Glomerular visceral epithelial cell (primary cell): ENCODE results near the gene POLE.

Experiments used
- DNase-seq: peaks from one replicate; pipeline ENCODE4 v3.0.0-alpha.2; 2016; ENCODE audit errors: extremely low spot score

POLE gene

DNA sequence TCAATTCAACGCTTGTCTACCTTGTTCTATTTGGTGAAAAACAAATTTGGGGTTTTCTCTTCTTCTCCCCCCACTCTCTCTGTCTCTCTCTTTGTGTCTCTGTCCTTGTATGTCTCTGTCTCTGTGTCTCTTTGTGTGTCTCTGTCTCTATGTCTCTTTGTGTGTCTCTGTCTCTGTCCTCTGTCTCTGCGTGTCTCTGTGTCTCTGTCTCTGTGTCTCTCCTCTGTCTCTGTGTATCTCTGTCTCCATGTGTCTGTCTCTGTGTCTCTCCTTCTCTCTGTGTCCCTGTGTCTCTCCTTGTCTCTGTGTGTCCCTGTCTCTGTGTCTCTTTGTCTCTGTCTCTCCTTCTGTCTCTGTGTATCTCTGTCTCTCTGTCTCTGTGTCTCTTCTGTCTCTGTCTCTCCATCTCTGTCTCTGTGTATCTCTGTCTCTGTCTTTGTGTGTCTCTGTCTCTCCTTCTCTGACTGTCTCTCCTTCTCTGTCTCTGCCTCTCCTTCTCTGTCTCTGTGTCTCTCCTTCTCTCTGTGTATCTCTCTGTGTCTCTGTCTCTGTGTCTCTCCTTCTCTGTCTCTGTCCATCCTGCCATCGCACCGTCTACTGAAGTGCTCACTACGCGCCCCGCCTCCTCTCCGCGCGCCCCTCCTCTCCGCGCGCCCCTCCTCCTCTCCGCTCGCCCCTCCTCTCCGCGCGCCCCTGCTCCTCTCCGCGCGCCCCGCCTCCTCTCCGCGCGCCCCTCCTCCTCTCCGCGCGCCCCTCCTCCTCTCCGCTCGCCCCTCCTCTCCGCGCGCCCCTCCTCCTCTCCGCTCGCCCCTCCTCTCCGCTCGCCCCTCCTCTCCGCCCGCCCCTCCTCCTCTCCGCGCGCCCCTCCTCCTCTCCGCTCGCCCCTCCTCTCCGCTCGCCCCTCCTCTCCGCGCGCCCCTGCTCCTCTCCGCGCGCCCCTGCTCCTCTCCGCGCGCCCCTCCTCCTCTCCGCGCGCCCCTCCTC is 89.5 kb downstream of the POLE start:
- DNase-seq, result peak; percentile 59

DNA sequence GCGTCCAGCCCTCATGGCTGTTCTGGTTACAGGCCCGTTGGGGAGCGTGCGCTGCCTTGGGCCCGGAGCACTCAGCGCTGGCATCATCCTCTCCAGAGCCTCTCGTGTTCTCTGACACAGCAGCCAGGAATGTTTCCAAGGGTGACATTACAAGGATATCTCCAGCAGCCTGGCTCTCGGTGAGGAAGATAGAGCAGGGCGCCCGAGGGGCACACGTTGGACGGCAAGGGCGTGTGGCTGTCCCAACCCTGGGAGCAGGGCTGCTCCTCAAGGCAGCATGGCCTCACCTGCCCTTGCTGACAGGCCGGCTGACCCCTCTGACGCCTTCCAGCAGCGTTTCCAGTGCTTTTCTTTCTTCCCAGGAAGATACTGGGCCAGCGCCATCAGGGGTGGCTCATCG is 91.1 kb downstream of the POLE start:
- peak; percentile 58 for DNase-seq

DNA sequence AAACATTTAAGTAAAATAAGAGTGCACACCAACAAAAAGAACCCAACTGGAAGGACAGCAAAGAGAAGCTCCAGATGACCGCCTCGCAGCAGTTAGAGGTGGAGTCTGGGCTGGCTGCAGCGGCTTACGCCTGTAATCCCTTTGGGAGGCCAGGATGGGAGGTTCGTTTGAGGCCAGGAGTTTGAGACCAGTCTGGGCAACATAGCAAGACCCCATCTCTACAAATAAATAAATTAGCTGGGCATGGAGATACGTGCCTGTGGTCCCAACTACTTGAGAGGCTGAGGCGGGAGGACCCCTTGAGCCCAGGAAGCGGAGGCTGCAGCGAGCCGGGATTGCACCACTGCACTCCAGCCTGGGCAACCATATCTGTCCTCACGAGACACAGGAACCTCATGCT is 92.0 kb downstream of the POLE start:
- DNase-seq, result no peak

DNA sequence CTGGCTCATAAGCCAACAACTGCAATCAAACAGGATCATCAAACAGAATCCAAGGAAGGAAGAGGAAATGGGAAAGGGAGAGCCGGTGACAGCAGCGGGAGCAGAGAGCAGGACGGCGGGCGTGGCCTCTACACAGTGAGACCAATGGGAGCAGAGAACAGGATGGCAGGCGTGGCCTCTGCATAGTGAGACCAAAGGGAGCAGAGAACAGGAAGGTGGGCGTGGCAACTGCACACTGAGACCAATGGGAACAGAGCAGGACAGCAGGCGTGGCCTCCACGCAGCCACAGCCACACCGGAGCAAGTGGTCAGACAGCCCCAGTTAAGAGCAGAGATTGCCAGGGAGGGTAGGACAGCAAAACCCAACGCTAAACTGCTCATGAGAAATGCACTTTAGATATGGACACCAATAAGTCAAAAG is 93.2 kb downstream of the POLE start:
- peak; percentile 82 for DNase-seq

DNA sequence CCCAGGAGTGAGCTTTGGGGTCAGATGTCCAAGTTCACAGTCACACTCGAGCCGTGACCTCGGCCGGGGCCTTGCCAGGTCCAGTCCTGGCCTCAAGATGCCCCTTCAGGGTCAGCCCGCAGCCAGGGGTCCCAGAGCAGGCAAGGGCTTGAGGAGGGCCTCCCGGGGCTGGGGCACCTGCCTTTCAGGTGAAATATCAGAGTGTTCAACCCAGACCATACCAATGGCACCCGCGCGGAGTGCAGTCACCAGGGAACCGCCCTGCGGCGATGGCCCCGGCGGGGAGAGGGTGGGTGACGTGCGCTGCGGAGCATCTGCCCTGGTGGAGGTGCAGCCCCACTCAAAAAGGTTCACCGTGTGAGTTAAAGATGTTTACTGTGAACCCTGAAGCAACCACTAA is 93.6 kb downstream of the POLE start:
- no peak for DNase-seq

DNA sequence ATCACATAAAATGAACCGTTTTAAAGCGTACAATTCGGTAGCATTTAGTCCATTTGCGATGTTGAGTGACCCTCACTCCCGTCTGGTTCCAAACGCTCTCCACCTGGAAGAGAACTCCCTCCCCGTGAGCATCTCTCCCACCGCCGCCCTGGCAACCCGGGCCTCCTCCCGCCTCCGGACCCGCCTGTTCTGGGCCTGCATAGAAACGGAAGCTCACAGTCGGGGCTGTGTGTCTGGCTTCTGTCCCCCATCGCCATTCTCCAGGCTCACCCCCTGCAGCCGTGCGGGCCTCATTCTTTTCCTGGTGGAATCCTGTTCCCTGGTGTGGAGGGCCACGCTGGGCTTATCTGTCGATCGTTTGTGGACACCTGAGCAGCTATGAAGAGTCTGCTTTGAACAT is 94.1 kb downstream of the POLE start:
- DNase-seq, result no peak

DNA sequence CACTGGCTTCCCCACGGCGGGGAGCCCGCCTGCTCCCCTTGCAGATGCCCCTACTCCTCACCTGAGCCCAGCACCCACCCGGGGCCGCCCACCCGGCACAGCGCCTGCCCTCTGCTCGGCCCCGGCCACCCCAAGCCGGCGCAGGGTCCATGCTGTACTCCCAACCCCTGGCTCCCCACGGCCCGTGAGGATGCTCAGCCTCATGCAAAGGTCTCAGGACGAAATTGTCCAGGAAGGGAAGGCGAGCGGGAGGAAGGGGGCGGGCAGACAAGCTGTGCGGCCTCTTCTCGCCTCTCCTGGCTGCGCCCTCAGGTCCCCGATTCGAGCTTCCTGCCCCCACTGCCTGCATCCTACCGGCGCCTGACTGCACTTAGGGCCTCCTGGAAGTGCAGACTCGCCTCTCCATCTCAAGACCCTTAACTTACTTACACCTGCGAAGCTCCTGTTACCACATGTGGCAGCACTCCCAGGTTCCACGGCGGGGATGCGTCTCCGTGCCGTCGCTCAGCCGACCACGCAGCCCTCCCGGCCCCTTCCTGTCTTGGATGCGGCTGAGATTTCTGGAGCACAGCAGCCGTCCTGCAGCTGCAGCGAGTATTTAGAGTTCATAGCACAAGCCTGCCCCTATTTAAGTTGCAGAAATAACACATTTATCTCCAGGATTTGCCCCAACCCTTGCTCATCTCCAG is 94.7 kb downstream of the POLE start:
- no peak for DNase-seq

DNA sequence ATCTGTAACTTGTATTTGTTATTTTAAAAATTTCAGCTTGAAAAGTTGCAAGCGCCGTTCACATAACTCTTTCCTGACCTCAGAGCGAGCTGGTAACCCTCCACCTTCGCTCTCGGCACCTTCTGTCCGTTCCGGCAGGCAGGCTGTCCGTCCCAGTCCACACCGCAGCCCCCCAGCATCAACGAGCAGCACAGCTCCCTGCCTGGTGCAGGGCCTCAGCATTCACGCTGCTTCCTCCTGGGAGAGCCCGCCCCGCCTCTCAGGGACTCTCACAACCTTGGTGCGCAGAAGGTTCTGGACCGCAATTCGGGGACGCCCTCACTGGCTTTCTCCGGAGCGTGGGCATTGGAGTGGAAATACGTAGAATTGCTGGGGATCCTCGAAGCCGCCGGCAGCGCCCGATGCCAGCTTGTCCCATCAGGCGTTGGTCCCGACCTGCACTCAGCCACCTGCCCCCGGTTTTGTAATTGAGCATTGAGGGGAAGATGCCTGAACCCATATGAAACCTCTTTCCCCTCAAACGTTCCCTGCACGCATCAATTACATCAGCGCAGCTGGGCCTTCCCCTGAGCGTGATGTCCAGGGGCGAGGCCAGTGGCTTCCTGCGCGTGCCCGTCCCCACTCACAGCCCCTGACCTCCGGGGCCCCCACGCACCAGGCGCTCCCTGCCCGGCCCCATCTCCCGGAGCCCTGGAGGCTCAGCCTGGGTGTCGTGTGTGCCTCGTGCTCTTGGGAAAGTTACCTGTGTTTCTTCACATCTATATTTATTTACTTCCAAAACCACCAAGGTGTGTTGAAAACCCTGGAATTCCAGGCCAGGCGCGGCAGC is 95.8 kb downstream of the POLE start:
- no peak for DNase-seq

DNA sequence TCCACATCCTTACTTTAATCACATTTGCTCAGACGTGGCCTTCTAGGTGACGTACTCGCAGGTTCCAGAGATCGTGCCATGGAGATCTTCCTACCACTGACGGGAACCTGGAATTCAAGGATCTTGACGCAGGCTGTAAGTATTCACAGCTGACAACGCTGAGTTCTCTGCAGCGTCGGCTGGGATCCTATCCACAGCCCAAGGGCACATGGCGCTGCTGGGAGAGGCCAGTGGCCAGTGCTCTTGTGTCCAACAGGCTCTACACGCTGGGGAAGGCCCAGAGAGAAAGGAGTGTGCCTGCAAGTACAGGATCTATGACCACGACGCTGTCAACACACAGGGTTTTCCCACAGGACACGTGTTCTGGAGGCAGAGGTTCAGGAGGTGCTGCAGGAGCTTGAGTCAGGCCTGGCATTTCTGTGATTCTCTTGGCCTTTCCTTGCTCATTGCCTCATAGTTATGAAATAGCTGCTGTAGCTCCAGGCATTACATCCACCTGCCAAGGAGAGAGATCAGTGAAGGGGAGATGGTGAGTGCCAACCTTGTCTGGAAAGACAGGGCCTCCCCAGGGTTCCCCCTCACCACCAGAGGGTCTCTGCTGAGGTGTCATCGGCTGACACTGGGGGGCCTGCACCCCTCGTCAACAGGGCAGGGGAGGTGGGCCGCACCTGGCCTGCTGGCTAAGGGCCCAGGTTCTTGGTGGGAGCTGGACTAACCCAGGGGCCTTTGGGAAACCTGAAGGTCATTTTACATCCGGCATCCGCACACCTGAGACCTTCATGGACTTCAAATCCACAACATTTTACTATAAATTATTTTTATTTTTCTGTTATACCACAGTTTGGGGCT is 98.1 kb downstream of the POLE start:
- no peak for DNase-seq

DNA sequence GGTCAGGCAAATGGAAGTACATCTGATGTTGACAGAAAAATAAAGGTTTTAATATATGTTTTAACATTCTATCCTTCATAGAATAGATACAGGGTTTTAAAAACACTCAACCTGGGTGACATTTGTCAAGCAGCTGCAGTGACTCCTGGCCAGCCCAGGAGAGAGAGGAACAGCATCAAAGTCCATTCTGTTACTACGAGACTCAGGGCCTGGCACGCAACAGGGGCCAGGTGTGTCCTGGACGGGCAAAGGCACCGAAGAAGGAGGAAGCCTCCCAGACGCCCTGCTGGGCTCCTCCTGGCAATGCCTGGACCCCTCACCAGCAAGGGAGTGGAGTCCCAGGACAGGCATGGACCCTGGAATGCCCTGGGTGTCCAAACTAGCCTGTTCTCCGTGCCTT is 98.8 kb downstream of the POLE start:
- DNase-seq, result no peak

DNA sequence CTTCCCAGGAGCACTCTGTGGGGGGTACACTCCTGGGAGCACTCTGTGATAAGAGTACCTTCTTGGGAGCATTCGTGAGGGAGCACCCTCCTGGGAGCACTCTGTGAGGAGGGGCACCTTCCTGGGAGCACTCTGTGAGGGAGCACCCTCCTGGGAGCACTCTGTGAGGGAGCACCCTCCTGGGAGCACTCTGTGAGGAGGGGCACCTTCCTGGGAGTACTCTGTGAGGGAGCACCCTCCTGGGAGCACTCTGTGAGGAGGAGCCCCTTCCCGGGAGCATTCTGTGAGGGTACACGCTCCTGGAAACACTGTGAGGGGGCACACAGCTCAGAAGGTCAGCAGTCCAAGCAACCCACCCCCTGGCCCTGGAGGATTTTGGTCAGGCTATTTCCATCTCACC is 99.4 kb downstream of the POLE start:
- no peak for DNase-seq

DNA sequence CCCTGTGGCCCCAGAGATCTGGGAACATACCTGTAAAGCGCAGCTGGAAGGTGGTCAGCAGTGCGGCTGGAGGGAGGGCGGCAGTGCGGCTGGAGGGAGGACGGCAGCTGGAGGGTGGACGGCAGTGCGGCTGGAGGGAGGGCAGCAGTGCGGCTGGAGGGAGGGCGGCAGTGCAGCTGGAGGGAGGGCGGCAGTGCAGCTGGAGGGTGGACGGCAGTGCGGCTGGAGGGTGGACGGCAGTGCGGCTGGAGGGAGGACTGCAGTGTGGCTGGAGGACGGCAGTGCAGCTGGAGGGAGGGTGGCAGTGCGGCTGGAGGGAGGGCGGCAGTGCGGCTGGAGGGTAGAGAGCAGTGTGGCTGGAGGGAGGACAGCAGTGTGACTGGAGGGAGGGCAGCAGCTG is 100.2 kb downstream of the POLE start:
- no peak for DNase-seq

DNA sequence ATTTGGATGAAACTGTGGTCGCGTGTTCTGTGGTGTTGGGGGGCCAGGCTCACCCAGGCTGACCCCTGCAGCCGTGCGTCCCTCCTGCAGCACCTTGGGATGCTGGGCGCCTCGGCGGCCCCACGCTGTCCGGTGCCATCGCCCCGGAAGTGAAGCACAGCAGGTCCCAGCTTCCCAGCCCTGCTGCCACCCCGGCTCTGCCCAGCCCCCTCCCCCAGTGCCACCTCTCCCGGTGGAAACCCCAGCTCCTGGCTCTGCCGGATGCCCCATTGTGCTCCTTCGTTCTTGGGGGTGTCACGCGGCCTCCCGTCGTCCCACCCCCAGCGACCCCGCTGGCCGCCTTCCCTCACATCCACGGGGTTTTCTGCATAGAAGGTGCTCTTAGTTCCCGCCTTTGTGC is 102.0 kb downstream of the POLE start:
- no peak for DNase-seq

DNA sequence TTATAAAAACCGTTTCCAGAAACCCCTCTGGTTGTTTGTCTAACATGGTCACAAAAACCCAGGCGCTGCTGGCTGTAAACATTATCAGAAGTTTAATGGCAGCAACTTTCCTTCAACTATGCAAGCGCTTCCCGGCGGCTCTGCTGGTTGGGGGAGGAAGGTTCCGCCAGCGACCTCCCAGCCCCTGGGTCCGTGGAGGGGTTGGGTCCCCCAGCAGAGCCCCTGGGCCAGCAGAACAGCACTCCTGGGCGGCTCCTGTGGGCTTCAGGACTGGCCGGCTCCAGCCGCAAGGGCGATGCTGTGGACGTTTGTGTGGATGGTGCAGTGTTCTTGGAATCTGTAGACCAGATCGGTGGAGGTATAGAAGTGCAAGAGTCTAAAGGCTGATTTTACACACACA is 102.7 kb downstream of the POLE start:
- no peak for DNase-seq

DNA sequence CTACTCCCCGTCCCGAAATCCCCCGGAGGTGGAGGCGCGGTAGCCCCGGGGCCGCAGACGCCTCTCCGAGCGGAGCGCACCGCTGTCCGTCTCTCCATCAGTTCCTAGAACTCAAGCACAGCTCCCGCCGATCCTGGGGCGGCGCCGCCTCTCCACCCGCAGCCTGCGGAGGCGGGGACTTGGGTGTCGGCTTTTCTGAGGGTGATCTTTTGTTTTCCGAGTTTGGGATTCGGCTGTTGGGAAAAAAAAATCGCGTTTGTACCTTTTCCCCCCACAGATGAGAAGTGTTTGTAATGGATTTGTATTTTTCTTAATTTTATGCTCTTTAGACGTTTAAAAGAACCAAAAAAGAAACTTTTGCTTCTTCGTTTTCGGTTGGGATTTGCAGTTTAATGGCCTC is 103.4 kb downstream of the POLE start:
- DNase-seq, result no peak

DNA sequence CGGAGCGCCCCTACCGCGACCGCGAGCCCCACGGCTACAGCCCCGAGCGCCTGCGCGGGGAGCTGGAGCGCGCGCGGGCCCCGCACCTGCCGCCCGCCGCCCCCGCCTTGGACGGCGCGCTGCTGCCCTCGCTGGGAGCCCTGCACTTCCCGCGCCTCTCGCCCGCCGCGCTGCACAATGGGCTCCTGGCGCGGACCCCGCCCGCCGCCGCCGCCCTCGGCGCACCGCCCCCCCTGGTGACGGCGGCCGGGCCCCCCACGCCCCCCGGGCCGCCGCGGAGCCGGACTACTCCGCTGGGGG is 103.8 kb downstream of the POLE start:
- no peak for DNase-seq

DNA sequence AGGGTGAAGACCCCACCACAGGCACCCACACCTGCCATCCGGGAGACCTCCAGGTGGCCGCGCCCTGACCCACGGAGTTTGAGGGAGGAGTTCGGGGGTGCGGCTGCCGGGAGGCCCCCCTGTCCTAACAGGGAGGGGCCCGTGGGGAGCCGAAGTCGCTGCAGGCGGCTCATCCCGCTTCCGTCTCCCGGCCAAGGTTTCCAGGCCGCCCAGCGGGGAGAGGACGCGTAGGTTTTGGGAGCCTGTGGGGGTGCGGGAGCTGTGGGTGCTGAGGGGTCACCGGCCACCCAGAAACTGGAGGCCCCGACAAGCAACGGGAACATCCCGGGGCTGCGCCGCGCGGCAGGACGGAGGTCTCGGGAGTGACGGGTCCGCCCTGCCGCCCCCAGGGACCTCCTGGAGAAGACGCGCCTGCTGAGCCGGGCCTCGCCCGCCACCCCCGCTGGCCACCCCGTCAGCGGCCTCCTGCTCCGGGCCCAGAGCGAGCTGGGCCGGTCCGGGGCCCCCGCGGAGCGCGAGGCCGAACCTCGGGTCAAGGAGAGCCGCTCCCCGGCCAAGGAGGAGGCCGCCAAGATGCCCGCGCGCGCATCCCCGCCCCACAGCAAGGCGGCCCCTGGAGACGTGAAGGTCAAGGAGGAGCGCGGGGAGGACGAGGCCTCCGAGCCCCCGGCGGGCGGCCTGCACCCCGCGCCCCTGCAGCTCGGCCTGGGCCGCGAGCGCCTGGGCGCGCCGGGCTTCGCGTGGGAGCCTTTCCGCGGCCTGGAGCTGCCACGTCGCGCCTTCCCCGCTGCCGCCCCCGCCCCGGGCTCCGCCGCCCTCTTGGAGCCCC is 104.3 kb downstream of the POLE start:
- no peak for DNase-seq

DNA sequence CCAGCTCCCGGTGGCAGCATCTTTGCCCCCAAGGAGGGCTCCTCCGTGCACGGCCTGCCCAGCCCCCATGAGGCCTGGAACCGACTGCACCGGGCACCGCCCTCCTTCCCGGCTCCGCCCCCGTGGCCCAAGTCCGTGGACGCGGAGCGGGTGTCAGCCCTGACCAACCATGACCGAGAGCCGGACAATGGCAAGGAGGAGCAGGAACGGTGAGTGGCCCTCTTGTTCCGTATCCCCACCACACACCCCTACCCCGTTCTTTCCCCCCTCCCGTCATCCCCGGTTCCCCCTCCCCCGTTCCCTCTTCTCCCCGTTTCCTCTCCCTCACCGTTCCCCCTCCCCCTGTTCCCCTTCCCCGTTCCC is 105.1 kb downstream of the POLE start:
- no peak for DNase-seq

DNA sequence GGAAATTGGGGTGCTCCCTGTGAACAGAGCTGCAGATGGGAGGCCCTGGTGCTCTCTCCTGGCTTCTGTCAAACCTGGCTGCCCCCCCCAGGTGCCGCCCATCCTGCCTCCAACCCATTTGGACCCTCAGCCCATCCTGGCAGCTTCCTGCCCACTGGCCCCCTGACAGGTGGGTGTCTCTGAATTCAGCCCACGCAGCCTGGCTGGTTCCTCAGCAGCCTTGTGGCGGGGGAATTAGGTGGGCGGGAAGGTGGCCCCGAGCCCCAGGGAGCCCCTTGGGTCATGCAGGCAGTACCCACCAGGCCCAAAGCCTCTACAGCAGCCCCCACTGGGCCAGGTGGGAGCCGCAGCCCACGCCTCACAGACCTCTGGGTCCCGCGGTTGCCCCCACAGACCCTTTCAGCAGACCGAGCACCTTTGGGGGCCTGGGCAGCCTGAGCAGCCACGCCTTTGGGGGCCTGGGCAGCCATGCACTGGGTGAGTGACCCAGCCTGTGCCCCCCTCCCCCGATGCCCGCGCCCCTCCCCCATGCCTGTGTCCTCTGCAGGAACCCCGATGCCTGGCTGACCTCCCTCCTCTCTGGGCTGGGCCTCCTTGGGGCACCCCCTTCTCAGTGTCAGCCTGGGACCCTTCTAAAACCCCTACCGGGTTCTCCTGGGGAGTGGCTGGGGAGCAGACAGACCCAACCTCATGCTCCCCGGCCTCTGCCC is 105.6 kb downstream of the POLE start:
- no peak for DNase-seq

DNA sequence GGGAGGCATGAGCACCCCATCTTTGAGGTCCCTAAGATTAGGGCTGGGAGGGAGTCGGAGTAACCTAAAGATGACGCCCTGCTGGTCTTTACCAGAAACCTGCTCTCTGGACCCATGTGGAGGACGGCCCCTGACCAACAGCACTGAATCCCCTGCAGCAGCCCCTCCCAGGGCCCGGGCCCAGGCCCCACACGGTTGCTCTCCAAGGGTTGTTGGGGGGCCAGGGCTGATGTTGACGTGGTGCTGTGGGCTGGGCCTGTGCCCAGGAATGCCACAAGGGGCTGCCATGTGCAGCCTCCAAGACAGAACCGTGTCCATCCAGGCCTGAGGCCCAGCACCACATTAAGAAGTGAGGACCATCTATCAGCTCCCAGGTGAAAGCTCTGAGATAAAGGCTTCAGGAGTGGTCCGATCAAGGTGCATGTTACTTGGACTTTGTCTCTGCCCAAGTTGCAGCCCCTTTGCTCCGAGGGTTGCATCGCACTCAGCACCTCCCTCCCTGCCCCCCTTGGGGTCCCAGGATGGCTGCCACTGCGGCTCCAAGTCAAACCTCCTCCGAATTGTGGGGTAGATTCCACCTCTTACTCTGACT is 106.3 kb downstream of the POLE start:
- DNase-seq, result no peak
